SK-N-SH treated with all-trans-retinoic acid at 6 μM for 48 hours (cell line): ENCODE data around the gene DIPK1A.

Experiments
- ARNTL ChIP-seq: fragments of 450-650 bp; formaldehyde crosslinking; IDR thresholded peaks from 2 replicates; pipeline ENCODE4 v1.5.0; 2020; ENCODE audit warnings: low read depth, mild to moderate bottlenecking, moderate library complexity, borderline replicate concordance
- TF ChIP-seq, protein P1 (sequence below): fragments of 250-450 bp; sonication (Bioruptor Pico); IDR thresholded peaks from 2 replicates; pipeline ENCODE4 v1.5.1; 2021; ENCODE audit warnings: mild to moderate bottlenecking, moderate library complexity

DNA sequence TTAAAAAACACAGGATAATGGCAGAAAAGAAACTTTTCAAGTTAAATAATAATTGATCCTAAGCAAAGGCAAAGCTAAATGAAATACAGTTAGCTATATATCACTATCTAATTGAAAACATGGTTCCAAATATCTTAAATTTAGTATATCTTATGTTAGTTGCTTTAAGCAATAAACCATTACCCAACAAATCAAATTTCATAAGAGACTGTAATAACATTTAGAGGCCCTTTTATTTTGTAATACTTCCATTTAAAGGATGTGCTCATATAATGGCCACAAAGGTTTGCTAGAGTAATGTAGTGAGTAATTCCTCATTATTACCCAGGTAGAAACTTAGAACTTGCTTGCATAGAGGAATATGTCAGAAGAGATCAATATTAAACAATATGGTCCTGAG lies 97.1 kb downstream of the DIPK1A start:
- TF ChIP-seq, protein P1, sequence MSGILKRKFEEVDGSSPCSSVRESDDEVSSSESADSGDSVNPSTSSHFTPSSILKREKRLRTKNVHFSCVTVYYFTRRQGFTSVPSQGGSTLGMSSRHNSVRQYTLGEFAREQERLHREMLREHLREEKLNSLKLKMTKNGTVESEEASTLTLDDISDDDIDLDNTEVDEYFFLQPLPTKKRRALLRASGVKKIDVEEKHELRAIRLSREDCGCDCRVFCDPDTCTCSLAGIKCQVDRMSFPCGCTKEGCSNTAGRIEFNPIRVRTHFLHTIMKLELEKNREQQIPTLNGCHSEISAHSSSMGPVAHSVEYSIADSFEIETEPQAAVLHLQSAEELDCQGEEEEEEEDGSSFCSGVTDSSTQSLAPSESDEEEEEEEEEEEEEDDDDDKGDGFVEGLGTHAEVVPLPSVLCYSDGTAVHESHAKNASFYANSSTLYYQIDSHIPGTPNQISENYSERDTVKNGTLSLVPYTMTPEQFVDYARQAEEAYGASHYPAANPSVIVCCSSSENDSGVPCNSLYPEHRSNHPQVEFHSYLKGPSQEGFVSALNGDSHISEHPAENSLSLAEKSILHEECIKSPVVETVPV (CRISPR knock-in tag), result no peak
- TF ChIP-seq ARNTL, result no peak
